Uterus (tissue), 2 donors: ENCODE data around the gene GPR12.

Source experiments
- CTCF ChIP-seq, 4 experiments: fragments of 200-600 bp in 2 of 4; fragments of 450-650 bp in 2 of 4; sonication (generic) in 2 of 4; IDR thresholded peaks; one replicate each; pipeline ENCODE4 v1.5.1; 2016 to 2019; ENCODE audit warnings: antibody characterized with exemption in 4 of 4, mild to moderate bottlenecking in 2 of 4, moderate library complexity in 1 of 4
- POLR2A ChIP-seq, 2 donors: fragments of 450-650 bp; IDR thresholded peaks; one replicate each; pipeline ENCODE4 v1.6.1; 2016; ENCODE audit warnings: antibody characterized with exemption in 2 of 2, mild to moderate bottlenecking in 1 of 2, moderate library complexity in 1 of 2

GRCh38 chr13:26771796-26772195, 11.2 kb upstream of the GPR12 start:
- TF ChIP-seq CTCF (IDR thresholded peaks at IDR 0.05) (no peak), POLR2A (IDR thresholded peaks at IDR 0.05) (no peak)
